Bone marrow (tissue), 2 donors: ENCODE measurements around the gene ASTN2.

Experiments
- DNase-seq, 2 donors: peaks; one replicate each; lab custom pipeline; 2025; lab: John Stamatoyannopoulos, UW

Gene ASTN2

DNA sequence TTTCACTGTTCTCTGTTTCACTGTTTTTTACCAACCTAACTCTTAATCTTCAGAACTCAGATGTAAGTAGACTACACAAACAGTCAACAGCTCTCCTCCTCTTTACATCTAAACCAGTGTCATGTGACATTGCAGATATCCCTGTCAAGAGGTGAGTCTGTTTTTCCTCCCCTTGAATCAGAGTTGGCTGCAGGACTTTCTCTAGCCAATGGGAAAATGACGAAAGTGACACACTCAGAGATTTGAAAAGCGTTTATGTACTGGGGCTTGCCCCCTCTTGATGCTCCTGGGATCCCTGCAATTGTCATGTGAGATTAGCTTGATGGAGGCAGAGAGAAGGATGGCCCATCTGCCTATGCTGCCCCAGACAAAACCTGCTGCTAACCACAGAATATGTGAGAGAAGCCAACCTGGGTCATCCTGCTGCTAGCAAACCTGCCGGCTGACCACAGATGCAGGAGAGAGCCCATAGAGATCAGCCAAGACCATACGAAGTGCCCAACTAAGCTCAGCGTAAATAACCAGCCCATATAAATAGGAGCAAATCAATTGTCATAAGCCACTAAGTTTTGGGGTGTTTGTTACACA is 111.1 kb downstream of the ASTN2 start:
- no peak for DNase-seq

DNA sequence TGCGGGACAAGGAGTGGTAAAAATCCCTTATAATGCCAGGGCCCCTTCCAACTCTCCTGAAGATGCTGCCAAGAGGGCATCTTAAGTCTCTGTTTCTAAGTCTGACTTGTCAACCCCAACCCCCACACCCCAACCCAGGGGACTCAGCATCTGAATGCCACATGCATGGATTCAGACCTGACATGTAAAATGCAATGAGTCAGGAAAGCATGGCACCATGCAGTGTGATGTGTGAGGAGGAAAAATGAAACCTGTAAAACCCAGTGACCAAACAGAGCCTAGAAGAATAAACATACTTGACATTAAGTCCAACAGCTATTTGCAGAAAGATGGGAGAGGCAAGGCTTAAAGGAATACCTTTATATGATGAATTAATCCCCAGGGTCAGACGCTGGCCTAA is 112.4 kb downstream of the ASTN2 start:
- DNase-seq, result no peak

DNA sequence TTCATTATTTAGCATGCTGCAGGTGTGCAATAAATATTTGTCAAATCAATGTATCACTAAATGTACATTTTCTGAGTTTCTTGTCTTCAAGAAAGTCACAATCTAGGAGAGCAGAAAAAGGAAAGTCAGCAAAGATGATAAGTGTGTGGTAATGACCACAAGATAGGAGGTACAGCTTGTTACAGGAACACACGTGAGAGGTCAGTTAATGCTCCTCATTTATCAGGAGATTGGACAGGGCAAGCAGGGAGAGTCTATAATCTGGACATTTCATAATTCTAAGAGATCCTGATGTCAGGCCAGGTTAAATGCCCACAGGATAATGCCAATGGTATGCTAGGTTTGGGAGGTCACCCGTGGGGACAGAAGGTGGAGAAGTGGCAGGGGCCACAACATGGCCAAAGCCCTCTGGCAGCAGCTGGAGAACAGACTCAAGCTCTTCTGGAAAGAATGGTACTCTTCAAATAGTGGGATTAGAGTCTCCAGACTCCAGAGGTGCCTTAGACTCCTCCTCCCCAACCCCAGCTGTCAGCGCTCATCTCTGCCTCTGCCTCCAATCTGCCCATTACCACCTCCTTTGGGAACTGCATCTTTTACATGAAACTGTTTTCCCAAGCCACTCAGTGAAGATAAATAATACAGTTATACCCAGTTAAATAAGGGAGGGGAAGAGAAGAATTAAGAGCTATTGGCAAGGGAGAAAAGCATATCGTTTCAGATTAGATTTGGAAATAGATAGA is 114.3 kb downstream of the ASTN2 start:
- DNase-seq, result no peak

DNA sequence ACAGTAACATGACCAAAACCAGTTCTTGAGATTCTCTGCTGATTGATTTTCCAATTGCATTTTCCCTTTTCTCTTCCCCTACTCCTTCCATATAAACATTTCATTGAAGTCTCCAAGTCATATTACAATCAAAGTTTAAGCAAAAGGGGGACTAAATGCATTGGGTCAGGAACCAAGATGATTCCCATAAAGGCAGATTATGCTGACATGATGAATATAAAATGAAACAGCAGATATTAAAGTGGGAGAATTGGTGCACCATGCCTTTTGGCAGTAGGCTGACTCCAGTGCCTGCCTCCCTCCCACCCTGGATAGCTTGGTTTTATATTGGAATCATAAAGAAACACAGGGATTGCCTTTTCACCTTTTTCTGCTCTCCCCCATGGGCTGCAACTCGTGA is 118.4 kb downstream of the ASTN2 start:
- no peak for DNase-seq

DNA sequence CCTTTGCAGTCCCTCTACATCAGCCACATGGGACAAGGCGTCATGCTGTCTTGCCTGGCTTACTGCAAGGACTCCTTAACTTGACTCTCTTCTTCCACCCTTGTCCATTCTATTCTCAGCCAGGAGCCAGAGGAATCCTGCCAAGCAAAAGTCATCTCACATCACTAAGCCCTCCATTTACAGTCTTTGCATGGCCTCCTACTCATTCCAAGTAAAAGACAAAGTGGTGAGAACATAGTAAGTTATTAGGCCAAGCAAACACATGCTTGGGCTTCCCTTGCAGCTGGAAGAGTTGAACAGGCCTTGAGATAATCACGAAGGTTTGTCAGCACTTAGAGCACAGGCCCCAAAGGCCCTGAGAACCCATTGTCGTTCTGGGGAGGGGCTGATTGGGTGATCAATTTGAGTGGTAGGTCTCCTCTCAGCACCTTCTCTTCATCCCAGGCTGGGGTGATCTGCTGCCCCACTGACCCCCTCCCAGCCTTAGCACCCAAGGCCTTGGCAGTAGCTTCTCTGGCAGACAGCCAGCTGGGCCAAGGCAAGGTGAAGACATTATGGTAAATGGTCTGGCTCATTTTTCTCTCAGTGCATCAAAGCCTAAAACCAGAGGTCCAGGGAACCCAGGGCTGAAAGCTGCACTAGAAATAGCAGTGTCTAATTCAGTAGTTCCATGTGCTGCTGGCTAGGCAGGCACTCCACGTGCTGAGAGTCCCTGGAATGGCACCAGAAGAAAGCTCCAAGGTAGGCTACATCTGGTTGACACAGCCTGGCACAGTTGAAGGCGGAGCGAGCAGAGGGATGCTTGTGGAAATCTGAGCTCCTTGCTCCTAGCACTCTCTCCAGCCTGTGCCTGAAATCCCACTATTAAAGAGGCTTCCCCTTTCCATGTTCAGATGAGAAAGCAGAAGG is 121.4 kb downstream of the ASTN2 start:
- DNase-seq, result no peak

DNA sequence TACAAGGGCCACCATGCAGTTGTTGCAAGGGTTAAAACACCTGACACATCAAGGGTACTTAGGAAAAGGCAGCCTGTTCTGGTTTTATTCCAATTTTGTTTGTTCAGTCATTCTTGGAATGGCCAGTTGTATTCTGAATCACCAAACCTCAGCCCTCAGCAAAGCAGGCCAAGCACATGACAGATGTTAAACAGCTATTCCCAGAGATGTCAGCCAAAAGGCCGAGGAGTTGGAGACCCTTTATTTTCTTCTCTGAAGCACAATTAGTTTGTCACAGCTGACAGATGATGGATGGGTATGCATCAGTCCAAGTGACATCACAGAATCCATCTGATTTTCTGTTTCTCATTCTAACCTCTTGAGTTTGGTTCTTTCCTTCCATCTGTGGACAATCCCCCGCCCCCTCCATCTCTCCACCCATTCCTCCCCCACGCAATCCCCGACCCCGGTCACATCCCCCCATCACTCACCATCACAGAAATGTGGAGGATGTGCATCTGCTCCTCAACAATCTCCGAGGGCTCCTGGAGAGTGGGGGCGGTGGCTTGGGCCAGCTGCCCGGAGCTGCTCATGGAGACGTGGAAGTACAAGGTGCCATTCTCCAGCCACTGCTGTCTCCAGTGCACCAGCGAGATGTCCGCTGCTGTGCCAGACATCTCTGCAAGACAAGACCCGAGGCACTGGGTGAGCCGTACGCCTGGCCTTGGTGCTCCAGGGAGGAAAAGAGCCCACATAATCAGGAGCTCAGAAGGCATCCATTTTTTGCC is 123.8 kb downstream of the ASTN2 start:
- DNase-seq, result no peak

DNA sequence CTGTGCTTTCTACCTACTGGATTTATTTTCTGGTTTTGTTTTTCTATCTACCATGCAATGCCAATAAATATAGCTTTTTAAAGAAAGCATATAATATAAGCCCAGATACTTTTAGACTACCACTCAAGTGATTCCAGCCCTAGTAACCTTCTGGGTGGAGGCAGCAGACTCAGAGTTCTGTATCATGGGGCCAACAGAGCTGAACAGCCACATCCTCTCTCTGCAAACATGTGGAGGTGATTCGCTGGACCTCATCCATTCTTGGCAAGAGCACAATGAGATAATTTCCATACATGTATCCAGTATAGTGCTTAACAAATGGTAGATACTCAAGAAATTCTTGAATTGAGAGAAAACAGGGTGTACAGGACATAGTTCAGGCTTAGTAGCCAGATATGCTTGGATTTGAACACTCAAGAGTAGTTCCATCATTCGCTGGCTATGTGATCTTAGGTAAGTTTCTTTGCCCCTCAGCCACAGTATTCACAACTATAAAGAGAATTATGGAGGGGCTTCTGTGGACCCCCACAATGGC is 124.5 kb downstream of the ASTN2 start:
- DNase-seq, result no peak

DNA sequence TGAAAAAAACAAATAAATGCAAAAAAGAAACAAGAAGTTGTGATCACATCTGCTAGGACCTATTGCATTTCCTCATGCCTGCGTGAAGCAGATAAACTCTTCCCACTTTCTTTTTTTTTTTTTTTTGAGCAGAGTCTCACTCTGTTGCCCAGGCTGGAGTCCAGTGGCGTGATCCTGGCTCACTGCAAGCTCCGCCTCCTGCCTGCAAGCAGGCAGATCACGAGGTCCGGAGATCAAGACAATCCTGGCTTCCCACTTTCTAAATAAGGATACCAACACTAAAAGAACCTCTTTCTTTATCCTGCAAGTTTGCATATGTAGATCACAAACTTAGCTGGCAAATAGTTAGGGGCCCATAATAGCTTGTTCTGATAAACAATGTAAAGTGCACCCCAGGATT is 128.6 kb downstream of the ASTN2 start:
- no peak for DNase-seq

DNA sequence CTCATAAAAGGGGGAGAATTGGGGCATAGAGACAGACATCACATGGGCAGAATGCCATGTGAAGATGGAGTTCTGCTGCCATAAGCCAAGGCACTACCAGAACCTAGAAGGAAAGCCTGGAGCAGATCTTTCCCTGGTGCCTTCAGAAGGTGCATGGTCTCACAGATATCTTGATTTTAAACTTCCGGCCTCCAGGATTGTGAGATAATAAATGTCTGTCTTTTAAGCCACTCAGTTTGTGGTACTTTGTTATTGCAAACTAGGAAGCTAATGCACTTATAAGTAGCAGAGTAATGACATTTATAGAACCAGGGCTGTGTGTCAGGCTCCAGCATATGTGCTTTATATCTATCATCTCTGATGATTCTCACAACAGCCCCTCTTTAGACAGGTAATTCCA is 130.4 kb downstream of the ASTN2 start:
- DNase-seq, result no peak

DNA sequence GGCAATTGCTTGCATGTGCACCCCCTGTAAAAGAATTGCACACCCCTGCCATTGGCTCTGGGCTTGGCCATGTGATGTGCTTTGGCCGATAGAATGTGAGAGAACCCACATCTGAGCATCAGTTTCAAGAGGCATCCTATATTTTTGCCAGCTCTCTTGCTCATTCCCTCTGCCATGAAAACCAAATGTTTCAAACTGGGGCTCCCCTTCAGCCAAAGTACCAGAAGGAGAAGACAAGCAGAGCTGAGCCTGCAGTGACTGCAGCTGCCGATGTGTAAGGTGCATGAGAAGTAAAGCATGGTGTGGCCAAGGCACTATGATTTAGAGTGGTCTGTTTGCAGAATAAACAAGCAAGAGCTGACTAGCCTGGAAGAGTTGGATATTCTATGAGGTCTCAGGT is 132.3 kb downstream of the ASTN2 start:
- DNase-seq, result no peak

DNA sequence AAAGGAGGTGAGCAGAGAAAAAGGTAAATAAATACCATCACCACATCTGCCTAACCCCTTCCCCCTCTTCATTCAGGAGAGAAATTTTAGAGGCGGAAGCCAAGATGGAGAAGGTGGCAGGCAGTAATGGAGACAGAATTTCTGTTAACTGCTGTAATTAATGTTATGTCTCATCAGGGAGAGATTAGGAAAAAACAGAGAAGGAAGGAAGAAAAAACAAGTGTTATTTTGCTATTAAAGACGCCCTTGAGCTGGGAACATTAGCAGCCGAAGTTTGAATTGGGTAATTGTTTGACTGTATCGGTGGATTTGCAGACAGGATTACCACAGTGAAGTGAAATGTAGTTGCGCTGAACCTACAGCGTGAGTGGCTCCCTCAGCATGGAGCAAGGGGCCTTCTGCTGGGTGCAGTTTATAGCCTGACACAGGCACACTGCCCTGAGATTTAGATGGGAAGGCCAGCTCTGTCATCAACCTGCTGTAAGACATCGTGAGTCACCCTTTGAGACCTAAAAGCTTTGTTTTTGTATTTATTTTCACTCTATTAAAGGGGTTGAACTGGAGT is 136.3 kb downstream of the ASTN2 start:
- DNase-seq, result no peak

DNA sequence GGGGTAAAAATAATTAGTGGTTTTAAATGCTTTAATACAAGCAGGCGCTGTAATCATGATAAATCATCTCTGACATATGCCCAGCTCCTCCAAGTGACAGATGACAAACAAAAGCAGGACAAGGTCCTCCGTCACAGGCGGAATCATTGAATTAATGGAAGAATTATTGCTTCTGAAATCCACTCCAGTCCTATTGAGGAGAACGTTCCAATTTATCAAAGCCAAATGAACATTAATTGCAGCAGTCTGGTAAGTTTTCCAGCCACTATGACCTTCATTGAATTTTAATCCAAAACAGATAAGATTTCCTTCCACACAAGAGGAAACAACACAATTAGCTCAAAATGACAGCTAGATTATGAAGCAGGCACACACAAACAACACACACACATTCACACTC is 136.8 kb downstream of the ASTN2 start:
- DNase-seq, result no peak

DNA sequence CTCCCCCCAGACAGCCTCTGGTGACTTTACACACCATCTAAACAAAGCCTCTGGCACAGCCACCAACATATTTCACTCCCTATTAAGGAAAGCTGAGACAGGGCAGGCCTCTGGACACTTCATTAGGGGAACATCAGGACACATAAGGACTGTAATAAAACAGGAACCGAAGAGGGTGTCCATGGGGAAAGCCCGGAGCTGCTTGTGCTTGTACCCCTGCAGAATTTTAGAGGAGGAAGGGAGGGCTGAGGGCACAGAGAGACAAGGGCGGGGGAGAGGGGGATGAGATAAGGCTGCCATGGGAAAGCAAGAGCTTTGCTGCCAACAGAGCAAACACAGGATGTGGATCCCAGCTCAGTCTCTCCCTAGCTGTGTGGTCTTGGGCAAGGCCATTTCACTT is 138.4 kb downstream of the ASTN2 start:
- DNase-seq, result no peak

DNA sequence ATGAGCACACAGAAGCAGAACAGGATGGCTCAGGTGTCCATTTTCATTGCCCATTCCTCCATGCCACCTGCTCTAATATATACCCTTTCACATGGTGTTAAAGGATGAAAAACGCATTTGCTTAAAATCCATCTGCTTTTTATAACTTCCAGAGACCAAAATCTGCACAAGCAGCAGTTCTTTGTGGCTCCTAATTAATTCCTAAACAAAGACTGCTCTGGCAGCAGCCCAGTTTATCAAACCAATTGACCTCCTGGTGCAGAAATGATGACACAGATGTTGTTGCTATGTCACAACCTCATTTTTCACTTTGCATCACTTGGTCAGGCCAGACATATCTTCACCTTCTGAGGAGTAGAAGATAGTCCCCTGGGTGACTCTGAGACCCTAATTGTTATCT is 141.2 kb downstream of the ASTN2 start:
- DNase-seq, result no peak

DNA sequence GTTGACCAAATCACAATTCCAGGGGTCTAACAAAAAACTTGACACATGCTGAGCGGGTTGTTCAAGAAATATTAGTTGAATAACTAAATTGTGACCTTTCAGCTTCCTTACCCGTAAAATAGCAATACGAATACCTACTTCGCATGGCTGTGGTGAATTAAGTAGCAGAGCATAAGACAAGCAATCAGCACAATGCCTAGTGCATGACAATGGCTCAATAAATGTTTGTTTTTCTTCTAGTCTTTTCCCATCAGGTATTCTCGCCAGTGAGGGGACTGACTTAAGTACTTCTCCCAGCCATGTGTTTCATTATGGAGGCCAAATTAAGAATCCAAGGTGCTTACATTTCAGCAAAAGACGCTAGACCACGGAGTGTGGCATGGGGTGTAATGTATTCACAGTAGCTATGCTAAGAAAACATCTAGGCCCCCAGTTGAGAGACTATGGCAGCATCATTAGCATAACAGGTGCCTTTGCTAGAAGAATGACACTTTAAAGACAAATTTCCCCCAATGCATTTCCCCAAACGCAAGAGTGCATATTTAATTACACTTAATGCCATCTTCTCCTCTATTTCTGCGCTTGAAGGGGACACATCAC is 145.9 kb downstream of the ASTN2 start:
- no peak for DNase-seq

DNA sequence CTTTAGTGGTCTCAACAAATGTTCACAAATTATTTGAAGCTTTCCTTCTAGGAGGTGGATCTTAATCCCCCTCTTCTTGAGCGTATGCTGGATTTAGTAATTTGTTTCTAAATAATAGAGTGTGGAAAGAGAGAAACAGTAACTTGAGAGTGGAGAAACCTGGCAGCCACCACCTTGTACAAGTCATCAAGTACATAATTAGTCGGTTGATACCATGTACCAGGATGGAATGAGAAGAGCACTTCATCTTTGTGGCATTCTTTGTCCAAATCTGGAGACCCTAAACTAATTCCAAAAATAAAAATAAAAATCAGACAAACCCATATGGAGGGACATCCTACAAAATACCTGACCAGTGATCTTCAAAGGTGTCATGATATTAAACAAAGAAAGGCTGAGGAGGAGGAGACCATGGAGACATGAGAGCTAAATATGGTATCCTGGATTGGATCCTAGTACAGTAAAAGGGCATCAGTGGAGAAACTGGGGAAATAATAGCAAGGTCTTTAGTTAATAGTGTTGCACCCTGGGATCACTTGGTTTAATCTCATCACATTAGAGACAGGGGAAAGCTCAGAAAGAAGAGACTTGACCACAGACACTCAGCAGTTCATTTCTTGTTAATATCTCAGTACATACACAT is 147.9 kb downstream of the ASTN2 start:
- no peak for DNase-seq

DNA sequence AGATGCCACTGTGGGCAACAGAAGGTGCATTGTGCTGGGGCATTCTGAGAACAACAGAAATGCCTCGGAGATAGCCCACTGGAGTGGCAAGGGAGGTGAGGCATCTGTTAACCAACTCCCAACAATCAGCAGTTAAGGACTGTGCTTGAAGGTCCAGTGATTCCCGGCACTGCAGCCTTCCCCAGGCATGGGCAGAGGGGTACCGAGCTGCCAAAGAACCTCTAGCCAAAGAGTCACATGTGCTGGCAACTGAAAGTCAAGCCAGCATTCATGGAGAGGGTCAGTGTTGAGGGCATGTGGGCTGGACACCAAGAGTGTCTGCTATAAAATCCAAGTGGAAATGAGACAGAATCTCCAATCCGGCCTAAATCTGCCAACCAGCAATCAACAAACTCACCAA is 149.6 kb downstream of the ASTN2 start:
- no peak for DNase-seq

DNA sequence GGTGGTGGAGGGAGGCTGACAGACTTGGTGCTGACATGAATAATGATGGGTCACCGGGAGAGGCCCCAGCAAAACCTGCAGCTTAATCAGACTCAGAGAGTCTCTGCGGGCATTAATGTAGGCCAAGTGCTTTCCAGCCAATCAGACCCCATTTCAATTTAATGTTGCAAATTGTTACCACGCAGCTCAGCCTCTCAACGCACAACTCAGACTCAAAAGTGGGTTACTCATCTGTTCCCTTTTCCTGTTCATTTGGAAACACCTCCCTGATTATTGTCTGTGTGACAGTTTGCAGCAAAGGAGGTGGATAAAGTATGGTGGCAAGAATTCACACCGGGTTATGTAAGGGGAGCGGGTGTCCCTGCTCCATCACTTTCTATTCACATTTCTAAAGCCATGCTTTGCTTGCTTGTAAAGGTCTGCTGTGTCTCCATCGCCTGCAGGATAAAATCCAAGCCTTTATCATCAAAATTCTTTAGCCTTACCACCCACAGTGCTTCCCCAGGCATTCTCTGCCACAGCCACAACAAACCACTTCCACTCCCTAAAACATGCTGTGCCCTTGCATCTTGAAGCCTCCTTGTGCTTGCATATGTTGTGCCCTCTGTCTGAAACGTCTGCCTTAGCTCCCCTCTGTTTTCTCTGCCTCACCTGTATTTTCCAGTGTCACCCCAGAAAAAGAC is 156.5 kb downstream of the ASTN2 start:
- no peak for DNase-seq

DNA sequence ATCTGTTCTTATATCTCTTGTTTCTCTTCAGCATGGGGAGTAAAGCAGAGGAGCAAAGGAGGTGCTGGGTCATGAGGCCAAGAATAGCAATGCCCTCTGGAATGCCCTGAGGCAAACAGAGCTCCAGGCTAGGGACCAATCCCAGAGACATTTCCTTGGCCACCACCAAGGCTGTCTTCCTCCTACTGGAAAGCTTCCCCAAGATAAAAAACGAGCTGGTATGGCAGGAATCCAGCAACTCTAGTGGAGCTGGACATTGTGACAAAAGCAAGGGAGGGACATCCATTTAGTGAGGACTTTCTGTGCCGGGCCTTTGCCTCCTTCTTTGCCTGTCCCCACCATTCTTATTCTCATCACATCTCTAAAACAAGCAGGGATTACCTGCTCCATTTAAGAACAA is 161.6 kb downstream of the ASTN2 start:
- DNase-seq, result no peak

DNA sequence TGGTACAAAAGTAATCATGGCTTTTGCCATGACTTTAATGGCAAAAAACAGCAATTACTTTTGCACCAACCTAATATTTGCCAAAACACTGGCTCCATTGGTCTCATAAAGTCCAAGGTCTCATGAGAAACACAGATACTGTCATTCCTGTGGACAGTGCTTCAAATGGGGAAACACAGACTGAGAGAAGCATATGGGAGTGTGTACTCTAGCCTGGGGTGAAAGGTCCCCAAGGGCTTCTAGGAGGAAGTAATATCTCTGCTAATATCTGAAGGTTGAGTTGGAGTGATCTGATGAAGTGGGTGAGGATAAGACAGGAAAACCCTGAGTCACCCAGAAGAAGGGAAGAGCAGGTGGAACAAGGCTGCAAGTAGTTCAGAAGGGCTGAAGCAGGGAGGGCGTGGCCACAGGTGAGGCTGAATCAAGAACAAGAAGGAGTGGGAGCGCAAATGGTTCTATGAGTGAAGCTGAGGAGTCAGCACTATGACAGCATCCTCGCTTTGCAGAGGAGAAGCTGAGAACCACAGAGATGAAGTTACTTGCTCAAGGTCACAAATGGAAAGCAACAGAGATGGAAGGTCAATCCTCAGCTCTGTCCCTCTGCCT is 164.1 kb downstream of the ASTN2 start:
- no peak for DNase-seq
